ENCODE results near the gene FGD5.

The FGD5 gene

DNA sequence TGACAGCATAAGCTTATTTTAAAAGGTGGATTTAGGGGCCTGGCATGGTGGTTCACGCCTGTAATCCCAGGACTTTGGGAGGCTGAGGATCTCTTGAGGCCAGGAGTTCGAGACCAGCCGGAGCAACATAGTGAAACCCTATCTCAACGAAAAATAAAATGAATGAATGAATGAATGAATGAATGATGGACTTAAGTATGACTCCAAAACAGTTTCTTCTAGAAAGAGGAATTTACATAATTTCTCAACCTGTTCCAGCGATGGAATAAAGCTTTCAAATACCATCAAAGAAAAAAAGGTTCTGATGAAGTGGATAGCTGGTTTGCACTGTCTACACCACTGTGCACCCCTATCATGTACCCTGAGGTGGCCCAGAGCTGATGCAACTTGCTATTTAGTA lies 108.5 kb downstream of the FGD5 start:
- H3K4me3 ChIP-seq (replicated peaks in 1 of 2; ENCODE audit: low read depth in 2 of 2, low read length in 2 of 2): no peak overlapping the region
- TF ChIP-seq, protein P1, sequence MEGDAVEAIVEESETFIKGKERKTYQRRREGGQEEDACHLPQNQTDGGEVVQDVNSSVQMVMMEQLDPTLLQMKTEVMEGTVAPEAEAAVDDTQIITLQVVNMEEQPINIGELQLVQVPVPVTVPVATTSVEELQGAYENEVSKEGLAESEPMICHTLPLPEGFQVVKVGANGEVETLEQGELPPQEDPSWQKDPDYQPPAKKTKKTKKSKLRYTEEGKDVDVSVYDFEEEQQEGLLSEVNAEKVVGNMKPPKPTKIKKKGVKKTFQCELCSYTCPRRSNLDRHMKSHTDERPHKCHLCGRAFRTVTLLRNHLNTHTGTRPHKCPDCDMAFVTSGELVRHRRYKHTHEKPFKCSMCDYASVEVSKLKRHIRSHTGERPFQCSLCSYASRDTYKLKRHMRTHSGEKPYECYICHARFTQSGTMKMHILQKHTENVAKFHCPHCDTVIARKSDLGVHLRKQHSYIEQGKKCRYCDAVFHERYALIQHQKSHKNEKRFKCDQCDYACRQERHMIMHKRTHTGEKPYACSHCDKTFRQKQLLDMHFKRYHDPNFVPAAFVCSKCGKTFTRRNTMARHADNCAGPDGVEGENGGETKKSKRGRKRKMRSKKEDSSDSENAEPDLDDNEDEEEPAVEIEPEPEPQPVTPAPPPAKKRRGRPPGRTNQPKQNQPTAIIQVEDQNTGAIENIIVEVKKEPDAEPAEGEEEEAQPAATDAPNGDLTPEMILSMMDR (IDR thresholded peaks at IDR 0.05; ENCODE audit: low read depth, low read length): no peak
- DNase-seq (ENCODE audit: low read depth in 2 of 2): no peak

DNA sequence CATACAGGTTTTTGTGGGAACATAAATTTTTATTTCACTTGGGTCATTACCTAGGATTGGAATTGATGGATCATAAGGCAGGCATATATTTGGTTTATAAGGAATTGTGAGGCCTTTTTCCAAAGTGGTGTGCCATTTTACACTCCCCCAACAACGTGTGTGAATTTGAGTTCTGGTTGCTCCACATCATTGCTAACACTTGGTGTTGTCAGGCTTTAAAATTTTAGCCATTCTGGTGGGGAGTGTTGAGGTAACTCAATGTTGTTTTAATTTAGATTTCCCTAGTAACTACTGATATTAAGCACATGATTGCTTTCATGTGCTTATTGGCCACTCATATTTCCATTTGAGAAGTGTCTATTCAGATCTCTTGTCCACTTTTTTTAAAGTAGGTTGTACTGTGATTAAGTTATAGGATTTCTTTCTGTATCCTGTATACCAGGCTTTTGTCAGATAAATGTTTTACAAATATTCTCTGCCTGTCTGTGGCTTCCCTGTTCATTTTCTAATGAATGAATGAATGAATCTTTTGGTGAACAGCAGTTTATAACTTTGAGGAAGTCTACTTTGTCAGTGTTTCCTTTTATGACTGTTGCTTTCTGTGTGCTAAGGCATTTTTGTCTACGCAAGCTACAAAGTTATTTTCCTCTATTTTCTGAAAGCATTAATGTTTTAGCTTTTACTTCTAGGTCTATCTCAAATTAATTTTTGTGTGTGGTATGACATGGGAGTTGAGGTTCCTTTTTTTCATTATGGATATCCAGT lies 110.7 kb downstream of the FGD5 start:
- DNase-seq (ENCODE audit: low read depth in 2 of 2): no peak
- no peak overlapping the region for H3K4me3 ChIP-seq (replicated peaks in 1 of 2; ENCODE audit: low read depth in 2 of 2, low read length in 2 of 2)
- TF ChIP-seq, protein P1 (IDR thresholded peaks at IDR 0.05; ENCODE audit: low read depth, low read length): no peak

DNA sequence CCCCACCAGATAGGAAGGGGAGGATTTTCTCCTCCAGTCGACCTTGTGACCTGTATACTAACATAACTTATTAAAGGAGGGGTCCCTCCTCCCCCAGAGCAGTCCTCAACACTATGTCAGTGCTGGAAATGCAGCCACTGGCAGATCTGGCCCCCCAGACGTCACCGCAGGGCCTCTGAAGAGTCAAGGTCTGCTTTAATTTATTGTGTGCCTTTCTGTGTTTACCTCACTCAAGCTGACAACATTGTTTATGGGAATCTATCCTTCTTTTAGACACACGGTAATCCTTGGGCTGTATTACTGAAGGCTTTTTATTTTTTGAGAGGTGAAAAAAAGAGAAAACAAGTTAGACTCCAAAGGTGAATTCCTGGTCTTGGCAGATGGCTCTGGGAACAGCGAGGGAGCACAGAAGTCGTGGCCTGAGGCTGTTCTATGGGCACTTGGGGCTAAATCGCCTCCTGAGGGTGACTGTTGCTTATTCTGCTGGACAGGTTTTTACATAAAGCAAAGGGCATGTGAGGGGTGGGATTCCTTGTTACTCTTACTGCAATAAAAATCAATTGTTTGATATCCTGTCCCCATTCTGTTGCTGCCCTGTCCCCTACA lies 115.2 kb downstream of the FGD5 start:
- TF ChIP-seq, protein P1 (IDR thresholded peaks at IDR 0.05; ENCODE audit: low read depth, low read length): no peak
- H3K4me3 ChIP-seq (replicated peaks in 1 of 2; ENCODE audit: low read depth in 2 of 2, low read length in 2 of 2): no peak overlapping the region
- DNase-seq (ENCODE audit: low read depth in 2 of 2): no peak

DNA sequence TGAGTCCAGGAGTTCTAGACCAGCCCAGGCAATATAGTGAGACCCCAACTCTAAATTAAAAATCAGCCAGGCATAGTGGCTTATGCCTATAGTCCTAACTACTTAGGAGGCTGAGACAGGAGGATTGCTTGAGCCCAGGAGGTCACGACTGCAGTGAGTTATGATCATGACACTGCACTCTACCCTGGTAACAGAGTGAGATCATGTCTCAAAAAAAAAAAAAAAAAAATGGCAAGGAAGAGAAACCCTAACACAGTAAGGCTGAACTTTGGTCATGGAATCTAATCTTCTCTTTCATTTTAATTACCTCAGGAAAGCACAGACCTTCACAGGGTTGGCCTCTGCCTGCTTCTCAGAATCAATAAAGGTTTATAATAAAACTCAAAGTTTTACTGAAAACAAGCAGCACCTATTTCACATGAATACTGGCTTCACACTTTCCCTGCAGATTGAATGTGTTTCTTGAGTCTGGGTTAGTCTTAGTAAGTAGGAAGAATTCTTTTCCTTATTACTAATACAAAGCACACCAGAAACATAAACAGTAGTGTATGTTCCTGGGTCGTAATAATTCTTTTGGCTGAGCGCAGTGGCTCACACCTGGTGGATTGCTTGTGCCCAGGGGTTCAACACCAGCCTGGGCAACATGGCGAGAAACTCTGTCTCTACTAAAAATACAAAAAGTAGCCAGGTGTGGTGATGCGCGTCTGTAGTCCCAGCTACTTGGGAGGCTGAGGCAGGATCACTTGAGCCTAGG lies 117.0 kb downstream of the FGD5 start:
- TF ChIP-seq, protein P1 (IDR thresholded peaks at IDR 0.05; ENCODE audit: low read depth, low read length): no peak
- DNase-seq (ENCODE audit: low read depth in 2 of 2): no peak
- H3K4me3 ChIP-seq (replicated peaks in 1 of 2; ENCODE audit: low read depth in 2 of 2, low read length in 2 of 2): no peak overlapping the region

DNA sequence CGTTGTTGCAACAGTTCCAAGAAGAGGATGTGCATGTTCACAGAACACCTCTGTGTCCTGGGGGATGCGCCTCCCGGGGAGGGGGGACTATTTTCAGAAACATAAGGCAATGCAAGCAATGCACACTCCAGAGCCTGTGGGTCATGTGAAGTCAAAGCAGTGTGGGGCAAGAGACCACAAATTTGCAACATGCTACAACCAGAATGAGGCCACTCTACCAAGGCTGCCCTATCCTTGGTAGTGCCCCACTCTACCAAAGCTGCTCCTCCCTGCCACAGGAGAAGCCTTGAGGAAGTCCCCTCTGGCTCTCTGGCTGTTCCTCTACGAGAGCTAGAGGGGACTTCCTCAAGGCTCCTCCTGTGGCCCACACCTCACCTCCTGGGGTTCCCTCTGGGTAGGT lies 120.2 kb downstream of the FGD5 start:
- no peak for DNase-seq (ENCODE audit: low read depth in 2 of 2)
- TF ChIP-seq, protein P1 (IDR thresholded peaks at IDR 0.05; ENCODE audit: low read depth, low read length): no peak

DNA sequence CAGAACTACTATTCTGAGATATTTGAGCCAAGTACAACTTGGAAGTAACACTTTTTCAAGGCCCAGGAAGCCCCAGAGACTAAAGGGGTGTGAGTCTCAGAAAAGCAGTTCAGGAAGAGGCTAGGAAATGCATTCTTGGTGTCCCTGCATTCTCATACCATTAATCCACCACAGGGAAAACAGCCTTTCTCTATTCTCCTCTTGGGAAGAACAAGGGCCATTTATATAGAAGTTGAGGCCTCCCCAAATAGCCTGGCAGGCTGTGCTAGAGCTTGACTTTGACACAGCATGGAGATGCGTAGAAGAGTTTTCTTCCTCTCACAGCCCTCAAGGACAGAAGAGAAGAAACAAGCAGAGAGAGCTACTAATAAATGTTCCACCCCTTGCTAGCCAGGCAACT lies 123.1 kb downstream of the FGD5 start:
- TF ChIP-seq, protein P1 (IDR thresholded peaks at IDR 0.05; ENCODE audit: low read depth, low read length): no peak

More for the DNA sequence above, 120.2 kb downstream of the FGD5 start:
- no peak overlapping the region for H3K4me3 ChIP-seq (replicated peaks in 1 of 2; ENCODE audit: low read depth in 2 of 2, low read length in 2 of 2)

More for the DNA sequence above, 123.1 kb downstream of the FGD5 start:
- H3K4me3 ChIP-seq (replicated peaks in 1 of 2; ENCODE audit: low read depth in 2 of 2, low read length in 2 of 2): no peak overlapping the region
- no peak for DNase-seq (ENCODE audit: low read depth in 2 of 2)
